ENCODE measurements around the gene TSR3.

Gene TSR3

DNA sequence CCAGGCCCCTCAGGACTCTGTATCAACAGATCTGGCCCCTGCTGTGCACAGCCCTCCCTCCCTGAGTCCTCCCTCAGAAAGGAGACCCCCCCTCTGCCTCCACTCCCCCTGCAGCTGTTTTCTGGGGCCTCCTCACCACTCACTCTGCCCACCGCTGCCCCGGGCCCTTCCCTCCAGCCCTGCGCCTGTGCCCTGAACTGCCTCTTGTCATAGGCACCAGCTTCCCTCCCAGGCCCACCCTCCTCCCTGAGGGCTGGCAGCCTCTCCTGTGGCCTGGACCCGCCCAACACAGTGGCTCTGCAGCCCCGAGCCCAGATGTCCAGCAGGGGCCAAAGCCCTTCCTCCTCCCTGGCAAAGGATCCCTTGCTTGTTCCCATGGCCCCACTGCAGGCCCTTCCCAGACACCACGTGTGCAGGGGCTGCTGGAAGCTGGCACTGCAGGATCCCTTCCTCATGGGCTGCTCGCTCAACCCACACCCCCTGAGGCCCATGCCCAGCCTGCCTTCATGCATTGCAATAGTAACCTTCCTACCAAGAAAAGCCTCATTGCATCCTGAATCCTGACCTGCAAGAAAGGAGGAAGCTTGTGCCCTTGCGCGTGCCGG is 25.8 kb upstream of the TSR3 start:
- DNase-seq (ENCODE audit: low read depth) = no peak

DNA sequence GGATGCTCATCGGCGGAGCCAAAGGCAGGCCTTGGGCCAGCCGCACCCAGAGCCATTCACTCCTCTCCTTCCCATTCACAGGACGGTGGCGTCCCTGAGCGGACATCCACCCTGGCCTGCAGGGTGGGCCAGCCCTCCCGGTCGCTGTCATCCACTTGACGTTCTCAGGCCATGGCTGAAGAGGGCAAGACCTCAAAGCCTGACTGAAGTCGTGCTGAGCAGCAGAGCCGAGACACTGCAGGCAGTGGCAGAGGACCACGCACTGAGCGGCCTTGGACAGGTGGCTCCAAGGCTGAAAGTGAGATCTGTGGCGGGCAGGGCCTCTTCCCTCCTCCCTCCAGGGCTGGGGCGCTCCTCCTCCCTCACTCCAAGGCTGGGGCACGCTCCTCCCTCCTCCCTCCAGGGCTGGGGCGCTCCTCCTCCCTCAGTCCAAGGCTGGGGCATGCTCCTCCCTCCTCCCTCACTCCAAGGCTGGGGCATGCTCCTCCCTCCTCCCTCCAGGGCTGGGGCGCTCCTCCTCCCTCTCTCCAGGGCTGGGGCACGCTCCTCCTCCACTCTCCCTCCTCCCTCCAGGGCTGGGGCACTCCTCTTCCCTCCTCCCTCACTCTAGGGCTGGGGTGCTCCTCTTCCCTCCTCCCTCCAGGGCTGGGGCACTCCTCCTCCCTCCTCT is 24.2 kb upstream of the TSR3 start:
- no peak for DNase-seq (ENCODE audit: low read depth)

DNA sequence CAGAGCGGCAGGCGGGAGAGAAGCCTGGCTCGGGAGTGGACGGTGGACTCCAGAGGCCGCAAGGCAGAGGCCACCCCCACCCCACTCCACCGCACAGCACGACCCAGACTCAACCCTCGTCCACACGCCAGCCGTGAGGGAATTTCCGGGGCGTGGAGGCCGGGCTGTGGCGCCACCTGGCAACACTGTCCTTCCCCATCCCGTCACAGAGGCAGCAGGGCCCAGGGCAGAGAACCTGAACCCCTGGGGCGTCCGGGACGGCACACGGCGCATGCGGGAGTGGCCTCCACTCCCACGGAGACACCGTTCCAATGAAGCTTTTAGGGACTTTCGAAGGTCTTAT is 23.6 kb upstream of the TSR3 start:
- no peak for DNase-seq (ENCODE audit: low read depth)

DNA sequence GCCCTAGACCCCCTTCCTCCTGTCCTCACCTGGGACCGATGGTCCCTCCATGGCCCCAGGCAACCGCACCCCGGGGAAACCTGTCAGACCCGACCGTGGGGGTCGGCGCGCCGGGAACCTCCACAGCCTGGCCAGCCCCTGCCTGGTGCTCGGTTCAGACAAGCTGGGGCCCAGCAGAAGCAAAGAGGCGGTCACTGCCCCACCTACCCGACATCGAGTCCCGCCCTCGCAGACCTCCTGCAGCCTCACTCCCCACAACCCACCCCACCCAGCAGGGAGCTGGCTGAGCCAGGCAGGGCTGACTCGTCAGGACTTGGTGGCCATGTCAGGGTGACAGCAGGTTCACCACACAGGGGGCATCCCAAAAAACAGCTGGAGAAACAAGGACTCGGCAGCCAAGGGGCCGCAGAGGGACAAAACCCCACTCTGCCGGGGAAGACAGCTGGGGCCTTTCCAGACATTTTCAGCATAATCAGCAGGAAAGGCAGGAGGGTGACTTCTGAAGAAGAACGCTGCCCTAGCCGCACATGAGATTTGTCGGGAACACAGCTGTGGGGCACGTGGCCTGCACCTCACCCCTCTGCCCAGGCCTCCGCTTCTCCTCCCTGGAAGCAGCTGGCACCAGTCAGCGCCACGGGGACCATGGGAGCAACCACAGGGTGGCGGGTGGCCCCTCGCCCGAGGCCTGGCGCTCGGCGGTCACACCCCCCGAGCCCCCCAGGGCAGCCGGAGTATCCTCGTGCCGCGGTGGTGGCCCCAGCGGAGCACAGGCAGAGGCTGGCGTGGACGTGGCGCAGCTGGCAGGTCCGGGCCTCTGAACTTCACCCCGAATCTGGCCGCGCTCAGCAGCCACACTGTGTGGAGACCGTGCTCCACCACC is 23.0 kb upstream of the TSR3 start:
- DNase-seq (ENCODE audit: low read depth) = no peak

- DNase-seq (ENCODE audit: low read depth) = no peak
Observed at GRCh38 chr16:1372292-1372950, 20.7 kb upstream of the TSR3 start.

DNA sequence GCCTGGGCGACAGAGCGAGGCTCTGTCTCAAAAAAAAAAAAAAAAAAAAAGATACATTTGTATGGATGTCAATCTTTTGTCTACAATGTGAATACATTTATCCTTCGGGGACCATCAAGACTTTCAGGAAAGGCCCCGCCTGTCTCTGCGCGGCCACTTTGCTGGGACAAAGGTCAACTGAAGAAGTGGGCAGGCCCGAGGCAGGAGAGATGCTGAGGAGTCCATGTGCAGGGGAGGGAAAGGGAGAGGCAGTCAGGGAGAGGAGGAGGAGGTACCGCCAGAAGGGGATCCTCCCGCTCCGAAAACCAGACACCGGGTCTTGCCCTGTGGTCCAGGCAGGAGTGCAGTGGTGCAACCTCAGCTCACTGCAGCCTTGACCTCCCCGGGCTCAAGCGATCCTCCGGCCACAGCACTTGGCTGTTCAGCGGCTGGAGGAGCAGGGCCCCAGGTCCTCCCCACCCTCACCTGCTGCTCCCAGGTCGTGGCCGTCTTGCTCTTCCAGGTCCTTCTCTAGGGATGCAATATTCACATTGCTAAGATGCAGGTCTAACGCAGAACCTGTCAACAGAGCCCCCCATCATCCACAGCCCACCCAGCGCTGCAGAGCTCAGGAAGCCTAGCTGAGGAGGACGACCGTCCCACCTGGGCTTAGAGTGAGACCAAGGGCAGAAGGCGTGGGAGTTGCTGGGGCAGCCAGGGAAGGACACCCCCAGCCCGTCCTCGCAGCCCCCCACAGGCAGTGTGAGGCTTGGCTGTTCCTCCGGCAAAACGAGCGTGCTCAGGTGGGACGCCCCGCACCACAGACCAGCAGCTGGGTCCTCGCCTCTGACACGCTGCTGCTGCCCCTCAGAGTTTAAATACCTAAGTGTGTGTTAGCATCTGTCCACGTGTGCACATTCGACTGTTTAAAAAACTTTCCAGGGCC is 19.6 kb upstream of the TSR3 start:
- no peak for DNase-seq (ENCODE audit: low read depth)

DNA sequence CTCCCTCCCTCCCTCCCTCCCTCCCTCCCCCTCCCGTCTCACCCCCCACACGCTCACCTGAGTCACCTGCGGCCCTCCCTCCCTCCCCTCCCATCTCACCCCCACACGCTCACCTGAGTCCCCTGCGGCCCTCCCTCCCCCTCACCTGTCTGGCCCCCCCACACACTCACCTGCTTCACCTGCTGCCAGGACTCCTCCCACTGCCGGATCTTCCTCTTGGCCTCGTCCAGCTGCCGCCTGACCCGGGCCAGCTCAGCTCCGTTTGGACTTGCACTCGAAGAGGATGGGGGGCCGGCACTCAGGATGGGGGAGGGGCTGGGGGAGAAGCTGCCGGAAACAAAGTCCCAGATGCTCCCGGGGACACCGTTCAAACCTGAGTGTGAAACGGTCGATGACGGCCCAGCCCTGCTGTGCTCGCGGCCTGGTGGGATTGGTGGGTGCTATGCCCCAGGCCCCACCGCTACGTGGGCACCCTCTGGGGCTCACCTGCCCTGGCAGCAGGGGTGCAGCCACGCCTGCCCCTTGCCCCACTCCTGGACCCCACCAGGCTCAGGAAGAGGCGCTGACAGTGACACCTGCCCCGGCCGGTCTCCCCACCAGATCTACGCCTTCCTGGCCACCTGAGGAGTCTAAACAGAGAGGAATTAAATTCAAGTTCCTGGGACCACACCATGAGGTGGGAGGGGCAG is 16.0 kb upstream of the TSR3 start:
- no peak for DNase-seq (ENCODE audit: low read depth)

- DNase-seq (ENCODE audit: low read depth) = no peak
Observed at GRCh38 chr16:1366712-1367299, 15.1 kb upstream of the TSR3 start.

GRCh38 chr16:1366060-1366711 is 14.5 kb upstream of the TSR3 start:
- DNase-seq (ENCODE audit: low read depth) = no peak

DNA sequence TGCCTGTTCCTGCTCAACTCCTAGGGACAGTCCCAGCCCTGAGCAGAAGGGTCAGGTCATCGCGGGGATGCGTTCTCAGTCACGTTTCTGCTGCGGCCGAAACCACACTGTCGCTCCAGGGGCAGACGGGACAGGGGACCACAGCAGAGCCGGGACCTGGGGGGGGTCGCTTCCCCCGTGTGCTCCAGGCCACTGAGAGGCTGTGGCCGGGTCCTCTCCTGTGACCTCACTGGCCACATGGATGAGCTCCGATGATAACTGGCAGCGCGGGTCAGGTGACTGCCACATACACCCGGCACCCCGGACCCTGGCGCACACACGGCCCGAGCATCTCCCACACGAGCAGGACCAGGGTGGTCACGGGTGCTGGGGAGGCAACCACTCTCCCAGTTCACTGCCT is 12.8 kb upstream of the TSR3 start:
- no peak for DNase-seq (ENCODE audit: low read depth)

- DNase-seq (ENCODE audit: low read depth) = no peak
Observed at GRCh38 chr16:1363501-1364041, 11.9 kb upstream of the TSR3 start.

GRCh38 chr16:1362807-1363206 is 11.1 kb upstream of the TSR3 start:
- no peak for DNase-seq (ENCODE audit: low read depth)

GRCh38 chr16:1361685-1362360 is 10.1 kb upstream of the TSR3 start:
- no peak for DNase-seq (ENCODE audit: low read depth)

DNA sequence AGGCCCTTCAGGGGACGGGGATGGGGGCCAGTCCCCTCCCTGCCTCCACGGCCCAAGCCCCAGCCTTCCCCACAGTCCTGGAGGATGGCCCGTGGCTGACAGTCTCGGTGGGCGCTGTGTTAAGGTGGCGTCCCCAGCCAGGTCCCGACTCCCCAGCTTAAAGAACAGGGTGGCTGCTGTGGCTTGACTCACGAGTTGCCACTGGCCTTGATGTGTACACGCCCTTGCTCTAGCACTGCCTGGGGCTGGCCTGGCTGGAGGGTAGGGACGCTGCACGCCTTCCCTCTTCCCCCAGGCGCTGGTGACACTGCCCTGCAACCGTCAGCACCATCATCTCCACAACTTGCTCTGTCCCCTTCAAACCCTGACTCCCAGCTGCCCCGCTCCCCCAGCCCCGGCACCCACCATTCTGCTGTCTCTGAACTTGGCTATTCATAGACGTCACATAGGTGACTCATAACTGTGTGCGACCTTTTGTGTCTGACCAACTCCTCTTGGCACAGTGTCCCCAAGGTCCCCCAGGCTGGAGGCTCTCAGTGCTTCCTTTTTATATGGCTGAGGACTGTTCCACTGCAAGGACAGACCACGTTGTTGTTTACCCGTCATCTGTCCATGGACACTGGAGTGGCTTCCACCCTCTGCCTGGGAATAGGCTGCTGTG is 6.4 kb upstream of the TSR3 start:
- DNase-seq (ENCODE audit: low read depth) = no peak

DNA sequence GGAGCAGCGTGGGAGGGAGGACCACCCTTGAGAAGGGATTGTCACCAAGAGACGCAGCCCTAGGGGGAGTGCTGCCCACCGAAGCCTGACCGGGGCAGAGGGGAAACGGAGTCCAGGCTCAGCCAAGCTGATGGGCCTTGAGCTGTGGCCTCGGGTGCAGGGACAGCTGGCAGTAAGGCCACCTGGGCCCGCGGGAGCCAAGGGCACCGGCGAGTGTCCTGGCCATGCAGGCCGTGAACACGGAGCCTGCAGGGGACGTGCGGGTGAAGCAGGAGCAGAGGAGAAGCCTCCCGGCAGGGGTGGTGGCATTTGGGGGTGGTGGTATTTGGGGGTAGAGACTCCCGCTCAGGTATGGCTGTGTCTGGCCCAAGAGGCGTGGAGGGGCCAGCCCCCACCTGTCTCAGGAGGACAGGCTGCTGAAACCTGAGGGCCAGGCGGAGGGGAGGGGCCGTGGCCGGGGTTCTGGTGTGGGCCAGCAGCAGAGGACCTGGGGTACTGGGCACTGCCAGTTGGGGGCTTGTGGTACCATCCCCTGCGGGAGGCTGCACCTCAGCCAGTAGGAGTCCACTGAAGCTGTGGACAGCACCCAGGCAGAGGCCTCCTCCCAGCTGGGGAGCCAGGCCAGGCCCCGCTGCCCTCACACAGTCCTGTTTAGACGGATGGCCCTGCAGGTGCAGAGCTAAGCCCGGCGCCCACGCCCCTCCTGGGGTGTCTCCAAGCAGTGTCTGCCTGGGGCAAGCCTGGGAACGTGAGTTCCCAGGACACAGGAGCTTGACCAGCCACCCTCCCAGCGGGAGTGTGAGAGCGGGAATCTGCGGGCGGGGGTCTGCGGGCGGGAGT is 4.6 kb upstream of the TSR3 start:
- DNase-seq (ENCODE audit: low read depth) = no peak

DNA sequence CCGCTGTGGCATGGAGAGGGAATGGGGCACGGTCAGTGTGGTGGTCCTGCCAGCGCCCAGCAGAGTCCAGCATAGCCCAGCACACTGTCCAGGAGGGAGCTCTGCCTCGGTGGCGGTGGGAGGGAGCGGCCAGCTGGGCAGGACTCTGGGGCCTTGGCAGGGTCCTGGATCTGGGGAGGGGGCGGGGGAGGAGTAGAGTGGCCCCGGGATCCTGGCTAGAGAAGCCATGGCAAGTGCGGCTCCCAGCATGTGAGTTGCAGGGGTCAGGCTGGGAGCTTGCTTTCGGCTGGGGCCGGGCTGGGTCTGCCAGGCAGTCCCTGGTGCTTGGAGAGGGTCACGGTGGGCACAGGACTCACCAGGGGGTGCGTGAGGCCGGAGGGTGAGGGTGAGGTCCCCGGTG is 3.9 kb upstream of the TSR3 start:
- no peak for DNase-seq (ENCODE audit: low read depth)

DNA sequence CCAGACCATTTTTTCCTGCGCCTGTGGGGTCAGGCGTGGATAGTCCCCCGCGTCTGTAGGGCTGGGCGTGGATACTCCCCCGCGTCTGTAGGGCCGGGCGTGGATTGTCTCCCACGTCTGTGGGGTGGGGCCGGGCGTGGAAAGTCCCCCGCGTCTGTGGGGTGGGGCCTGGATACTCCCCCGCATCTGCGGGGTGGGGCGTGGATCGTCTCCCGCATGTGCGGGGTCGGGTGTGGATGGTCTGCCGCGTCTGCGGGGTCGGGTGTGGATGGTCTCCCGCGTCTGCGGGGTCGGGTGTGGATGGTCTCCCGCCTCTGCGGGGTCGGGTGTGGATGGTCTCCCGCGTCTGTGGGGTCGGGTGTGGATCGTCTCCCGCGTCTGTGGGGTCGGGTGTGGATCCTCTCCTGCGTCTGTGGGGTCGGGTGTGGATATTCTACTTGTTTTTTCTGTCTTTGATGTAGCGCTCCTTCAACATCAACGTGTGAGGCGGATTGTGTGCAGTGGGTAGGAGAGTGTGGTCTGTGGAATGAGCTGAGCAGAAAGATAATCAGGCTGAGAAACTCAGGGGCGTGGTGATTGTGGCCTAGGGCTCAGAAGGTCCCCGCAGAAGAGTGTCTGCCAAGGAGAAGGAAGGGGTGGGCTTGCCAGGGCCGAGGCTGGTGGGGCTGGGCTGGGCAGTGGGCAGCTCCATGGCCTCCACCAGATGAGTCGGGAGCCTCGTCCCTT is 3.3 kb upstream of the TSR3 start:
- DNase-seq (ENCODE audit: low read depth) = no peak

Measured in fibroblast of the conjunctiva (primary cell).